Activated naive CD4-positive, alpha-beta T cell treated with anti-CD3 and anti-CD28 coated beads for 36 hours (primary cell): Measurements from ENCODE around the gene SNTN. TPM values are rescaled to one million over a fixed set of nuclear protein-coding genes. Genes with fewer than 3 reads are reported as not detected.
"Not testable (repeated sequence)": the region's sequence is repeated elsewhere in the genome, so short reads cannot be mapped to it uniquely, and the experiment has no call there.

Experiments used
- CTCF ChIA-PET: fragments of 350-600 bp; sonication (Branson Sonifier 250); formaldehyde crosslinking; loops from one replicate; lab custom pipeline; 2021; ENCODE audit warnings: antibody characterized with exemption; lab: Charles Lee
- DNase-seq: peaks from one replicate; pipeline ENCODE4 v3.0.0-alpha.2; 2020
- H3K27ac Mint-ChIP-seq: one replicate; pipeline ENCODE4 v1.8.0; 2021; ENCODE audit warnings: mild to moderate bottlenecking, mixed read lengths
- H3K27me3 Mint-ChIP-seq: one replicate; pipeline ENCODE4 v1.8.0; 2021; ENCODE audit warnings: low read depth, mixed read lengths
- H3K36me3 Mint-ChIP-seq: one replicate; pipeline ENCODE4 v1.8.0; 2021; ENCODE audit warnings: low read depth, mixed read lengths
- H3K4me1 Mint-ChIP-seq: one replicate; pipeline ENCODE4 v1.8.0; 2021; ENCODE audit warnings: low read depth, mixed read lengths
- H3K4me3 Mint-ChIP-seq: one replicate; pipeline ENCODE4 v1.8.0; 2021; ENCODE audit warnings: mild to moderate bottlenecking, moderate library complexity, mixed read lengths
- H3K9me3 Mint-ChIP-seq: one replicate; pipeline ENCODE4 v1.8.0; 2021; ENCODE audit warnings: mixed read lengths
- intact Hi-C: fragments of 100-400 bp; cut with micrococcal nuclease; formaldehyde crosslinking; loops from one replicate; pipeline ENCODE4 v1.15.1; 2023
- total RNA-seq, 2 experiments: library from RNA; stranded (reverse); gene quantifications; one replicate each; pipeline ENCODE4 v1.2.3, GENCODE V29; 2021

The SNTN gene
- total RNA-seq, 2 experiments from 2014 or later, result not detected

GRCh38 chr3:63644928-63645781, 7.3 kb upstream of the SNTN start:
- H3K9me3 Mint-ChIP-seq, intact Hi-C loops, H3K36me3 Mint-ChIP-seq, DNase-seq, H3K4me3 Mint-ChIP-seq, CTCF ChIA-PET, H3K27ac Mint-ChIP-seq, H3K4me1 Mint-ChIP-seq: not testable (repeated sequence)
- peaks cover 10% of the 10 kb centered on the region for H3K27me3 Mint-ChIP-seq

- Mint-ChIP-seq H3K36me3 (no peaks in the 10 kb centered on the region), H3K9me3 (no peaks in the 10 kb centered on the region), H3K27me3 (no peaks in the 10 kb centered on the region), H3K4me3 (no peak overlapping the region), H3K27ac (no peak overlapping the region), H3K4me1 (no peaks in the 10 kb centered on the region)
- CTCF ChIA-PET, result no interaction called here
- DNase-seq, result no peak
- intact Hi-C loops, result no loop called here
Measured at GRCh38 chr3:63654211-63654610, 1.7 kb downstream of the SNTN start.

GRCh38 chr3:63654931-63655330, 2.5 kb downstream of the SNTN start:
- CTCF ChIA-PET, result no interaction called here
- Mint-ChIP-seq H3K4me1 (no peaks in the 10 kb centered on the region), H3K36me3 (no peaks in the 10 kb centered on the region), H3K9me3 (no peaks in the 10 kb centered on the region), H3K27me3 (no peaks in the 10 kb centered on the region), H3K4me3 (no peak overlapping the region), H3K27ac (no peak overlapping the region)
- intact Hi-C loops, result no loop called here
- DNase-seq, result no peak

- H3K4me3 Mint-ChIP-seq, result no peak overlapping the region
- intact Hi-C loops, result no loop called here
- H3K27me3 Mint-ChIP-seq, result peaks cover 1% of the 10 kb centered on the region
Measured at GRCh38 chr3:63655519-63655918, 3.0 kb downstream of the SNTN start.

GRCh38 chr3:63656786-63657185, 4.3 kb downstream of the SNTN start:
- Mint-ChIP-seq H3K4me1 (no peaks in the 10 kb centered on the region), H3K36me3 (no peaks in the 10 kb centered on the region), H3K4me3 (no peak overlapping the region), H3K9me3 (no peaks in the 10 kb centered on the region), H3K27ac (no peak overlapping the region), H3K27me3 (peaks cover 1% of the 10 kb centered on the region)
- intact Hi-C loops, result no loop called here
- CTCF ChIA-PET, result no interaction called here
- DNase-seq, result no peak

More at GRCh38 chr3:63655519-63655918, 3.0 kb downstream of the SNTN start:
- Mint-ChIP-seq H3K36me3 (no peaks in the 10 kb centered on the region), H3K4me1 (no peaks in the 10 kb centered on the region), H3K9me3 (no peaks in the 10 kb centered on the region), H3K27ac (no peak overlapping the region)
- no peak for DNase-seq
- CTCF ChIA-PET, result no interaction called here

- peaks cover 1% of the 10 kb centered on the region for H3K27me3 Mint-ChIP-seq
- intact Hi-C loops, result no loop called here
- CTCF ChIA-PET, result interaction anchor here (0.9 kb wide), 1 partner anchor 147 kb away, joined by 4 read pairs; no protein-coding TSS in a partner anchor
- H3K4me1 Mint-ChIP-seq, result no peaks in the 10 kb centered on the region
- H3K9me3 Mint-ChIP-seq, result no peaks in the 10 kb centered on the region
- no peaks in the 10 kb centered on the region for H3K36me3 Mint-ChIP-seq
- no peak overlapping the region for H3K4me3 Mint-ChIP-seq
- DNase-seq, result no peak
- H3K27ac Mint-ChIP-seq, result no peak overlapping the region
Measured at GRCh38 chr3:63661242-63661641, 8.8 kb downstream of the SNTN start.

- CTCF ChIA-PET, result interaction anchor here (0.9 kb wide), 1 partner anchor 146 kb away, joined by 4 read pairs; no protein-coding TSS in a partner anchor
- intact Hi-C loops, result no loop called here
- H3K36me3 Mint-ChIP-seq, result no peaks in the 10 kb centered on the region
Measured at GRCh38 chr3:63662011-63662410, 9.5 kb downstream of the SNTN start.

GRCh38 chr3:63662500-63662899, 10.0 kb downstream of the SNTN start:
- CTCF ChIA-PET, result no interaction called here
- Mint-ChIP-seq H3K4me3 (no peak overlapping the region), H3K27me3 (peaks cover 1% of the 10 kb centered on the region), H3K9me3 (no peaks in the 10 kb centered on the region), H3K27ac (no peak overlapping the region), H3K36me3 (no peaks in the 10 kb centered on the region), H3K4me1 (no peaks in the 10 kb centered on the region)
- intact Hi-C loops, result no loop called here
- no peak for DNase-seq

More at GRCh38 chr3:63662011-63662410, 9.5 kb downstream of the SNTN start:
- Mint-ChIP-seq H3K4me3 (no peak overlapping the region), H3K27me3 (peaks cover 1% of the 10 kb centered on the region), H3K27ac (no peak overlapping the region), H3K4me1 (no peaks in the 10 kb centered on the region), H3K9me3 (no peaks in the 10 kb centered on the region)
- no peak for DNase-seq

- H3K27ac Mint-ChIP-seq, result no peak overlapping the region
Measured at GRCh38 chr3:63670544-63670943, 18.1 kb downstream of the SNTN start.

GRCh38 chr3:63673111-63673510, 20.6 kb downstream of the SNTN start:
- intact Hi-C loops, result no loop called here
- Mint-ChIP-seq H3K9me3 (peaks cover under 1% of the 10 kb centered on the region), H3K4me3 (no peak overlapping the region), H3K4me1 (no peaks in the 10 kb centered on the region), H3K27ac (no peak overlapping the region), H3K36me3 (no peaks in the 10 kb centered on the region), H3K27me3 (no peaks in the 10 kb centered on the region)
- CTCF ChIA-PET, result interaction anchor here (0.5 kb wide), 1 partner anchor 235 kb away, joined by 3 read pairs; no protein-coding TSS in a partner anchor
- no peak for DNase-seq

More at GRCh38 chr3:63670544-63670943, 18.1 kb downstream of the SNTN start:
- Mint-ChIP-seq H3K4me3 (no peak overlapping the region), H3K9me3 (peaks cover 3% of the 10 kb centered on the region), H3K36me3 (no peaks in the 10 kb centered on the region), H3K4me1 (no peaks in the 10 kb centered on the region), H3K27me3 (no peaks in the 10 kb centered on the region)
- intact Hi-C loops, result no loop called here
- DNase-seq, result no peak
- CTCF ChIA-PET, result no interaction called here

GRCh38 chr3:63674586-63674985, 22.1 kb downstream of the SNTN start:
- Mint-ChIP-seq H3K9me3 (no peaks in the 10 kb centered on the region), H3K4me1 (no peaks in the 10 kb centered on the region), H3K4me3 (no peak overlapping the region), H3K27me3 (no peaks in the 10 kb centered on the region), H3K36me3 (no peaks in the 10 kb centered on the region), H3K27ac (no peak overlapping the region)
- intact Hi-C loops, result no loop called here
- CTCF ChIA-PET, result no interaction called here
- DNase-seq, result no peak

- H3K36me3 Mint-ChIP-seq, result no peaks in the 10 kb centered on the region
- no peak overlapping the region for H3K4me3 Mint-ChIP-seq
- intact Hi-C loops, result no loop called here
- DNase-seq, result no peak
- no peaks in the 10 kb centered on the region for H3K9me3 Mint-ChIP-seq
- no peaks in the 10 kb centered on the region for H3K4me1 Mint-ChIP-seq
- H3K27ac Mint-ChIP-seq, result no peak overlapping the region
- CTCF ChIA-PET, result no interaction called here
- H3K27me3 Mint-ChIP-seq, result no peaks in the 10 kb centered on the region
Measured at GRCh38 chr3:63679186-63679585, 26.7 kb downstream of the SNTN start.

- Mint-ChIP-seq H3K9me3 (no peaks in the 10 kb centered on the region), H3K27ac (no peak overlapping the region), H3K36me3 (no peaks in the 10 kb centered on the region), H3K4me1 (no peaks in the 10 kb centered on the region), H3K27me3 (peaks cover 2% of the 10 kb centered on the region), H3K4me3 (no peak overlapping the region)
- CTCF ChIA-PET, result no interaction called here
- DNase-seq, result no peak
- intact Hi-C loops, result no loop called here
Measured at GRCh38 chr3:63684081-63684480, 31.6 kb downstream of the SNTN start.
